Spleen (tissue), 11 donors: ENCODE results near the gene MPPED2. TPM values are rescaled to one million over a fixed set of nuclear protein-coding genes. Genes with fewer than 3 reads are reported as not detected.

ENCODE experiments used
- DNase-seq: peaks from one replicate; pipeline ENCODE4 v3.0.0-alpha.2; 2020
- H3K27ac ChIP-seq, 8 donors: fragments of 200-600 bp; sonication (generic) in 7 of 8; 1 replicate in 4 of 8; 2 replicates in 4 of 8; pipeline versions ENCODE4 v1.5.0 to v1.8.0; 2016 to 2021; ENCODE audit warnings: inconsistent platforms in 4 of 8, mild to moderate bottlenecking in 4 of 8, moderate library complexity in 1 of 8
- H3K27me3 ChIP-seq, 7 donors: fragments of 200-600 bp; sonication (generic) in 6 of 7; replicated peaks in 1 of 7; 1 replicate in 4 of 7; 2 replicates in 3 of 7; pipeline versions ENCODE4 v1.5.0 to v1.8.0; 2016 to 2021; ENCODE audit warnings: inconsistent platforms in 3 of 7, mild to moderate bottlenecking in 1 of 7
- H3K36me3 ChIP-seq, 6 donors: fragments of 200-600 bp; sonication (generic) in 5 of 6; 1 replicate in 4 of 6; 2 replicates in 2 of 6; pipeline versions ENCODE4 v1.5.0 to v1.8.0; 2016 to 2021; ENCODE audit warnings: inconsistent platforms in 2 of 6
- H3K4me1 ChIP-seq, 6 donors: fragments of 200-600 bp; sonication (generic) in 5 of 6; 1 replicate in 3 of 6; 2 replicates in 3 of 6; pipeline versions ENCODE4 v1.5.0 to v1.8.0; 2016 to 2021; ENCODE audit warnings: inconsistent platforms in 3 of 6
- H3K4me3 ChIP-seq, 8 donors: fragments of 200-600 bp; sonication (generic) in 7 of 8; 1 replicate in 4 of 8; 2 replicates in 4 of 8; pipeline versions ENCODE4 v1.5.0 to v1.8.0; 2016 to 2021; ENCODE audit warnings: inconsistent platforms in 4 of 8, mild to moderate bottlenecking in 4 of 8, moderate library complexity in 2 of 8
- H3K9me3 ChIP-seq, 8 donors: fragments of 200-600 bp; sonication (generic) in 7 of 8; 1 replicate in 4 of 8; 2 replicates in 4 of 8; pipeline versions ENCODE4 v1.5.0 to v1.8.0; 2016 to 2021; ENCODE audit warnings: inconsistent platforms in 4 of 8
- POLR2A ChIP-seq, 3 donors: fragments of 450-650 bp; IDR thresholded peaks; one replicate each; pipeline ENCODE4 v1.5.1; 2017; ENCODE audit warnings: antibody characterized with exemption in 3 of 3, mild to moderate bottlenecking in 1 of 3
- POLR2AphosphoS5 ChIP-seq, 3 donors: sonication (generic); formaldehyde crosslinking; IDR thresholded peaks; one replicate each; pipeline ENCODE4 v1.5.1; 2017; ENCODE audit warnings: antibody characterized with exemption in 3 of 3
- WGBS, 5 donors: extraction: QIAGEN DNeasy Blood & Tissue Kit in 3 of 5; methylation state at CpG; one replicate each; pipeline versions ENCODE4 v1.1.5 to v1.1.7; 2013 to 2018; 5-methylcytosine and 5-hydroxymethylcytosine counted together
- intact Hi-C: fragments of 100-400 bp; cut with DNase I; formaldehyde crosslinking; loops from one replicate; pipeline ENCODE4 v1.15.0; 2023; ENCODE audit warnings: low total_unique reads
- polyA plus RNA-seq, 3 donors: library from polyadenylated mRNA; stranded (reverse); fragments of 200-250 nt; gene quantifications; one replicate each; pipeline ENCODE4 v1.2.1, GENCODE V29; 2013
- total RNA-seq, 7 donors: library from RNA; depleted of rRNA in 3 of 7; stranded (reverse); fragments of >200 nt in 3 of 7; fragmentation: NEBNext Ultra II Directional in 4 of 7; extraction: Animal tissue kit (Norgen Biotek cat#: 25700) in 4 of 7; gene quantifications; one replicate each; pipeline versions ENCODE4 v1.1.0 to v1.2.1, GENCODE V29; 2016 to 2021
- TF ChIP-seq, protein P1 (sequence below), 11 experiments: fragments of 200-600 bp in 7 of 11; fragments of 450-650 bp in 4 of 11; sonication (generic) in 4 of 11; IDR thresholded peaks in 8 of 11; conservative IDR thresholded peaks in 3 of 11; 1 replicate in 7 of 11; 2 replicates in 4 of 11; pipeline versions ENCODE4 v1.4.0 to v1.8.0; 2016 to 2021; ENCODE audit warnings: antibody characterized with exemption in 11 of 11, inconsistent platforms in 4 of 11, mild to moderate bottlenecking in 1 of 11
- donor health status: healthy with polysubstance abuse.
- donor health status: DM: no; HTN: no; CAD: no; lungs with moderate emphysema.
- donor health status: DM: no; HTN: no; CAD: no.
- donor health status: Bipolar disorder and iron deficiency.
- donor health status: healthy.
- donor health status: DM: no; HTN: no; CAD: no.
- donor health status: DM: yes; HTN: yes; CAD: no.

MPPED2 gene
- total and polyA plus RNA-seq, 10 donors: 0.72 to 14.6 (median 5.2) TPM

GRCh38 chr11:30423279-30423648 lies 162.9 kb downstream of the MPPED2 start:
- WGBS, 5 donors: 69 to 85% (median 80%) methylated on average over 5 of the region's 5 CpGs
- H3K27me3 ChIP-seq: no peaks in the 10 kb centered on the region

DNA sequence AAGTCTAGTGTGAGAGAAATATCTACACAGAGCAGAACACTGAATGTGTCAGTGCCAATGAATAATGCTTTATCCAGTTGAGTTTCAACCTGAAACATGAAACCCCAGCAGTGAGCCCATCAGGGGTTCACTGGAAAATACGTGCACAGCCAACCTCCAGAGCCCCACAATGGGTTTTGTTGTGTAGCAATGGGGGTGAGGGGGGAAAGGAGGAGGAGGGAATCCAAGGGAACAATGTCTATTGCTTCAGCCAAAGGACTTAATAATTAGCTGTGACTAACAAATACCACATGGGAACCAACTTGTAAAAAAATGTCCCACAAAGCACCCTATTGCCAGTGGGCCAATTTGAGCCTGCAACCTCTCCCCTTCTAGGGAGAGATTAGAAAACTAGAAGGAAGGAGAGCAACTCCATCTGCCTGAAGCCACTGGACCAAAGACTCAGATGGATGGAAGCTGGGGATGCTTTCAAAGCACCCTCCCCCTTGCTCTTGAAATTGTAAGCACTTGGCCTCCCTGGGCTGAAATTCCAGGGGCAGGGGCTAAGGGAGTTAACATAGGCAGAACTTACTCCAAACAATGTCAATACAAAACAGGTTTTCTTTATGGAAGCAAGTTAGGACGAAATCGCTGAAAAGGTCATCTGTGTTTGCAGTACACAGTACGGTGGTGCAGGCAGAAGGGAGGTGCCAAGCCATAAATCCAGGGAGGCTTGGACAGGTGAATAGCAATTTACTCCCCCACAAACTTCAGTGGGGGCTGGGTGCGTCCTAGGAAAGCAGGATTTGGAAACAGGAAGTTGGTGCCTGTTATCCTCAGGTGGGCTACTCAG lies 163.5 kb downstream of the MPPED2 start:
- 64 to 79% (median 74%) methylated on average over 5 of the region's 5 CpGs for WGBS, 5 donors
- DNase-seq: no peak

More at GRCh38 chr11:30423279-30423648, 162.9 kb downstream of the MPPED2 start:
- Histone ChIP-seq H3K27ac (no peak overlapping the region), H3K4me3 (no peak overlapping the region), H3K9me3 (no peaks in the 10 kb centered on the region), H3K36me3 (no peaks in the 10 kb centered on the region), H3K4me1 (no peaks in the 10 kb centered on the region)
- TF ChIP-seq POLR2AphosphoS5 (IDR thresholded peaks at IDR 0.05) (no peak), POLR2A (IDR thresholded peaks at IDR 0.05) (no peak)
- TF ChIP-seq, protein P1, sequence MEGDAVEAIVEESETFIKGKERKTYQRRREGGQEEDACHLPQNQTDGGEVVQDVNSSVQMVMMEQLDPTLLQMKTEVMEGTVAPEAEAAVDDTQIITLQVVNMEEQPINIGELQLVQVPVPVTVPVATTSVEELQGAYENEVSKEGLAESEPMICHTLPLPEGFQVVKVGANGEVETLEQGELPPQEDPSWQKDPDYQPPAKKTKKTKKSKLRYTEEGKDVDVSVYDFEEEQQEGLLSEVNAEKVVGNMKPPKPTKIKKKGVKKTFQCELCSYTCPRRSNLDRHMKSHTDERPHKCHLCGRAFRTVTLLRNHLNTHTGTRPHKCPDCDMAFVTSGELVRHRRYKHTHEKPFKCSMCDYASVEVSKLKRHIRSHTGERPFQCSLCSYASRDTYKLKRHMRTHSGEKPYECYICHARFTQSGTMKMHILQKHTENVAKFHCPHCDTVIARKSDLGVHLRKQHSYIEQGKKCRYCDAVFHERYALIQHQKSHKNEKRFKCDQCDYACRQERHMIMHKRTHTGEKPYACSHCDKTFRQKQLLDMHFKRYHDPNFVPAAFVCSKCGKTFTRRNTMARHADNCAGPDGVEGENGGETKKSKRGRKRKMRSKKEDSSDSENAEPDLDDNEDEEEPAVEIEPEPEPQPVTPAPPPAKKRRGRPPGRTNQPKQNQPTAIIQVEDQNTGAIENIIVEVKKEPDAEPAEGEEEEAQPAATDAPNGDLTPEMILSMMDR (IDR thresholded peaks at IDR 0.05 in 8 of 11, conservative IDR thresholded peaks at IDR 0.05 in 3 of 11): no peak
- DNase-seq: no peak
- intact Hi-C loops: no loop called here

DNA sequence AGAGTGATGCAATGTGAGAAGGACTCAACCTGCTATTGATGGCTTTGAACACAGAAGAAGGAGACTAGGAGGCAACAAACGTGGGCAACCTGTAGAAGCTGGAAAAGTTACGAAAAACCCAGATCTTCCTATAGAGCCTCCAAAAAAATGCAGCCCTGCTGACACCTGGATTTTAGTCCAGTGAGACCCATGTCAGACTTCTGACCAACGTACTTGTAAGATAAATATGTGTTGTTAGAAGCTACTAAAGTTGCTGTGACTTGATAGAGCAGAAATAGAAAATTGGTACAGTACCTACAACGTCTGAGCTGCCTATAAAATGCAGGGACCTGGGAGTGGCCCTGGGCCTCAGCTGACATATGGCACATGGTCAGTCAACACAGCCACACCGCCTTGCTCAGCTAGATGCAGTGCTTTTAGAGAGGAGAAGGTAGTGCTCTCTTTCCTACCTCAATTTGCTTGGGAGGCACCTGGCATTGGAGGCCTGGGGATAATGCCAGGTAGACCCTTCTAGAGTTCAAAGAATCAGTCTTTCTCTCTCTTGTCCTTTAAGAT lies 165.8 kb downstream of the MPPED2 start:
- TF ChIP-seq, protein P1 (IDR thresholded peaks at IDR 0.05 in 8 of 11, conservative IDR thresholded peaks at IDR 0.05 in 3 of 11): no peak
- no peak for TF ChIP-seq POLR2A (IDR thresholded peaks at IDR 0.05)
- H3K36me3 ChIP-seq: no peaks in the 10 kb centered on the region
- DNase-seq: no peak
- H3K27me3 ChIP-seq: no peaks in the 10 kb centered on the region
- intact Hi-C loops: no loop called here
- no peak overlapping the region for H3K4me3 ChIP-seq
- WGBS, 5 donors: 68 to 81% (median 73%) methylated on average over 5 of the region's 5 CpGs
- H3K27ac ChIP-seq: no peak overlapping the region
- no peaks in the 10 kb centered on the region for H3K9me3 ChIP-seq
- no peaks in the 10 kb centered on the region for H3K4me1 ChIP-seq

More for the DNA sequence above, 163.5 kb downstream of the MPPED2 start:
- Histone ChIP-seq H3K4me1 (no peaks in the 10 kb centered on the region), H3K27ac (no peak overlapping the region), H3K9me3 (no peaks in the 10 kb centered on the region), H3K27me3 (no peaks in the 10 kb centered on the region), H3K4me3 (no peak overlapping the region), H3K36me3 (no peaks in the 10 kb centered on the region)
- intact Hi-C loops: no loop called here
- TF ChIP-seq POLR2AphosphoS5 (IDR thresholded peaks at IDR 0.05) (no peak), POLR2A (IDR thresholded peaks at IDR 0.05) (no peak)
- TF ChIP-seq, protein P1 (IDR thresholded peaks at IDR 0.05 in 8 of 11, conservative IDR thresholded peaks at IDR 0.05 in 3 of 11): no peak

- Histone ChIP-seq H3K4me1 (no peaks in the 10 kb centered on the region), H3K27me3 (peaks cover 0 to 5% (median 0%) of the 10 kb centered on the region in 7 donors), H3K4me3 (no peak overlapping the region), H3K36me3 (no peaks in the 10 kb centered on the region), H3K9me3 (no peaks in the 10 kb centered on the region), H3K27ac (no peak overlapping the region)
- TF ChIP-seq, protein P1 (IDR thresholded peaks at IDR 0.05 in 8 of 11, conservative IDR thresholded peaks at IDR 0.05 in 3 of 11): no peak
- TF ChIP-seq POLR2AphosphoS5 (IDR thresholded peaks at IDR 0.05) (no peak), POLR2A (IDR thresholded peaks at IDR 0.05) (no peak)
- intact Hi-C loops: no loop called here
- no peak for DNase-seq
- 93 to 95% (median 94%) methylated on average over 6 of the region's 6 CpGs for WGBS, 5 donors
These were observed 171.3 kb downstream of the MPPED2 start for GRCh38 chr11:30414806-30415205.
